Retinal pigment epithelial cell (primary cell): Measurements from ENCODE around the gene MID1.

Experiments used
- DNase-seq: peaks from one replicate; pipeline ENCODE4 v3.0.0-alpha.2; 2010; ENCODE audit warnings: low read depth
- H3K4me3 ChIP-seq: 2 replicates; pipeline ENCODE4 v1.5.1; 2011; ENCODE audit warnings: mild to moderate bottlenecking, low read length, control low read depth, moderate library complexity
- CTCF ChIP-seq: conservative IDR thresholded peaks from 2 replicates; pipeline ENCODE4 v1.5.1; 2011; ENCODE audit warnings: low read depth, low read length, control low read depth, inconsistent platforms

MID1 gene

DNA sequence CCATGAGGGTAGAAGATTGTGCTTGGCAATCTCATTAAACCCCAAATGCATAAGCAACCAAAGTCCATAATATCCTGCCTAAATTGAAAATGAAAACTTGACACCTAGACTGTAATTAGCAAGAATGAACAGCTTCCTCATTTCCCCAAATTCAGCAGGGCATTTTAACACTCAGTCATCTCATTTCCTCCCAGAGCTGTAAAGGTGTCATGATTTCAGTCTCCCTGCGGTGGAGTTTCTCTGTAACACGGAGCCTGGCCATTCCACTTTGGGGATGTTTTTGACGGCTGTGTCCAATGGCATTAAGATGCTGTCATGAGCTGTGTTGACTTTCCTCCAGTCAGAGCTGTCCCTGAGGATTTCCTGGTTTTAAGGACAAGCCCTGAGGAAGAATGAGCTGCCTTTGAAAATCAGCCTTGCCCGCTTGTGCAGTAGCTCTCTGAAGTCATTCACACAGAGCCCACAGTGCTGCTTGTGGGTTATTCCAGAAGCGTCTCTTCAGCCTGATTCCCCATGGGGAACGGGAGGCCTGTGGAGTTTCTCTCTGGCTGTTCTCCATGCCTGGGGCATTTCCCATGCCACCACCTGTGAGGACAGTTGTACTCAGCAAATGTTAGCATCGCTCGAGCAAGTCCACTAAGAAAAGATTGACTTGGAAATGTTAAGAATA is 187.0 kb downstream of the MID1 start:
- TF ChIP-seq CTCF: no peak
- H3K4me3 ChIP-seq: no peak overlapping the region
- no peak for DNase-seq

- DNase-seq: no peak
- no peak overlapping the region for H3K4me3 ChIP-seq
- no peak for TF ChIP-seq CTCF
Observed at GRCh38 chrX:10429908-10430307, 190.5 kb downstream of the MID1 start.

- TF ChIP-seq CTCF: no peak
- H3K4me3 ChIP-seq: no peak overlapping the region
- no peak for DNase-seq
Observed at GRCh38 chrX:10427249-10427648, 193.1 kb downstream of the MID1 start.

- no peak overlapping the region for H3K4me3 ChIP-seq
- TF ChIP-seq CTCF: no peak
- no peak for DNase-seq
Observed at GRCh38 chrX:10423716-10424115, 196.7 kb downstream of the MID1 start.

- TF ChIP-seq CTCF: no peak
- DNase-seq: no peak
- no peak overlapping the region for H3K4me3 ChIP-seq
Observed at GRCh38 chrX:10420134-10420533, 200.3 kb downstream of the MID1 start.

DNA sequence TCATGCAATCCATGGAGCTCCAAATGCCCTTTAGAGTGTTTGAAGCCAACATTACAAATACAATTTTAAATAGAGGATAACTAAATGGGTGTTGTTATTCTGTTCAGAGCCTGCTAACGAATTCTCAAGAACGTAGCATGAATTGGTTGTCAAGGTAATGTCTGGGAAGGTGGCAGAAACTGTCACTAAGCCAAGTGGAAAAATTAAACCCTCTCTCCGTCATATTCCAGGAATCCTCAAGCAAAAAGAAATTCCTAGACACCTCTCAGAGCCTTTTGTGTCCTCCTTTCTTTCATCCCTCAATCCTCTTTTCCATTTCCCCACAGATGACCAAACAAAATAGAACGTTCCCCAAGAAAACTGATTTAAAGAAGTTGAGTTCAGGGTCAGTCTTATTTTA is 204.0 kb downstream of the MID1 start:
- TF ChIP-seq CTCF: no peak
- DNase-seq: no peak
- no peak overlapping the region for H3K4me3 ChIP-seq

- H3K4me3 ChIP-seq: no peak overlapping the region
- no peak for DNase-seq
- TF ChIP-seq CTCF: no peak
Observed at GRCh38 chrX:10415306-10416001, 204.9 kb downstream of the MID1 start.
